Stimulated activated CD4-positive, alpha-beta T cell treated with anti-CD3 and anti-CD28 coated beads, Interleukin-1b, Interleukin-23, amount 100 ng/mL, for 4 hours (primary cell): Measurements from ENCODE around the gene CAMTA1.

Experiments
- DNase-seq, 2 donors: peaks; one replicate each; pipeline ENCODE4 v3.0.0-alpha.2; 2020; ENCODE audit warnings: low read depth in 2 of 2

Gene CAMTA1

GRCh38 chr1:7432102-7432899 is 647.0 kb downstream of the CAMTA1 start:
- no peak for DNase-seq

DNA sequence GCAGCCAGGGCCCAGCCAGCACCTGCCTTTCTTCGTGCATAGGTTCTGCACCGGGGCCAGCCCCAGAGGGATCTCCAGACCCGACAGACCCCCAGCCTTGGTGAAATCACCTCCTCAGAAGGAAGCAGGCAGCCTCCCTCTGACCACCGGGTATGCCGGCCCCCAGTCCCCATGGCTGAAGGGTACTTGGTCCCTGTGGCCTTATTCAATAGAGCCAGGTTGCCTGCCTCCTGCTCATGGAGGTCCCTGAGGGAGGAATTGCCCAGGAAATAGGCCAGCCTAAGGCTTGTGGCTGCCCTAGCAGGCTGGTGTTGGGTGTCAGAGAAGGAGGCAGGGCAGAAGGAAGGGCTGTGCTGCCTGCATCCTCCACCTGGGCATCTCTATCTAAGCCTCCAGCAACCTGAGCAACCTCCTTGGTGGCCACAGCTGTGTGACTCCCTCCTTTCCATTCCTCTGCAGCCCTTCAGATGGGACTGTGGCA is 647.7 kb downstream of the CAMTA1 start:
- DNase-seq, result no peak

GRCh38 chr1:7434566-7434965 is 649.3 kb downstream of the CAMTA1 start:
- DNase-seq, result no peak

- no peak for DNase-seq
Observed at GRCh38 chr1:7435276-7436055, 650.2 kb downstream of the CAMTA1 start.

GRCh38 chr1:7436056-7437005 is 651.1 kb downstream of the CAMTA1 start:
- no peak for DNase-seq

DNA sequence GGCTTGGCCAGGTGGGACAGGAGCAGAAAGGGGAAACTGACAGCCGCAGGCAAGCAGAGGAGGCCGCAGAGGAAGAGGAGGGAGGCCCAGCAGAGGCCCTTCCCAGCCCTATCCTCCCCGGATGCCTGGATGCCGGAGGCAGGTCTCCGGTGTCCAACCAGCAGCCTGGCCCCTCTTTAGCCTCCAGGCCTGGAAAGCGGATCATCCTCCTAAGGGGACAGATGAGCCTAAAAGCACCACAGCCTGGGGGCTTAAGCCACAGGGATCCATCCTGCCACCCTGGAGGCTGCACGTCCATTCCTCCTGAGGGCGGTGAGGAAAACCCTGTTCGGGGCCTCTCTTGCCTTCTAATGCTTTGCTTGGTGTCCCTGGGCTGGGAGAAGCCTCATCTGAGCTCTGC is 651.8 kb downstream of the CAMTA1 start:
- DNase-seq, result no peak

GRCh38 chr1:7437608-7438395 is 652.5 kb downstream of the CAMTA1 start:
- no peak for DNase-seq

DNA sequence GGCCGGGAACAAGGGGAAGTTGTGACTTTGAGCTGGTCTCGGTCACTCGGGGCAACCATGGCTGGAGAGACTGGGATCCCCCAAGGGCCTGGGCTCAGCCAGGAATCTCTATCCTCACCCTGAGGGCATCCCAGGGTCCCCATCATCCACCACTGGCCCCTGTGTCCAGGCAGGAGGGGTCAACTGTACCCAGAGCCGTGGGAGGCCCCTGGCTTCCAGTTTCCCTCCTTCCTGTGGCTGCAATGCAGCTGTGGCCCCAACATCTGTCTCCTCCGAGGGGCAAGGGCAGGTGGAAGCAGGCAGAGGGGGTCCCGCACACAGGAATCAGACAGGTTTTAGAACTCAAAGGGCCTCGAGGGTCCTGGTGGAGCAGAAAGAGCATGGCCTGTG is 653.1 kb downstream of the CAMTA1 start:
- no peak for DNase-seq

- DNase-seq, result no peak
Observed at GRCh38 chr1:7438921-7439655, 653.8 kb downstream of the CAMTA1 start.

DNA sequence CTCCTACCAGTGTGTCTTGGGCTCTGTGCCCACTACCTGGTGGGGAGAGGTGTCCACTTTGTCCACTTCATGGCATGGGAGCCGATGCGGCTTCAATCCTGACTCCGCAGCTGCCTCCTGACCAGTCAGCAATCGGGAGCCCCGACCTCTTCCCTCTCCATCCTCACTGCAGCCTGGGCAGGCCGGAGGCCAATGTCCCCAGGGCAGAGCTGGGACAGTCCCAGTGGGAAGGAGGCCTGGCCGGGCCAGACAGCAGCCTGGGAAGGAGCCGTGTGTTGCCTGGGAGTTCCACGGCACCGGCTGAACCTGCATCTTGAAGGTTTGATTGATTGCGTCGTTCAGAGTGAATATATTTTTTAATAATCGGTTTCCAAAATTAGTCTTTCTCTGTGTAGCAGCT is 654.9 kb downstream of the CAMTA1 start:
- DNase-seq, result no peak

DNA sequence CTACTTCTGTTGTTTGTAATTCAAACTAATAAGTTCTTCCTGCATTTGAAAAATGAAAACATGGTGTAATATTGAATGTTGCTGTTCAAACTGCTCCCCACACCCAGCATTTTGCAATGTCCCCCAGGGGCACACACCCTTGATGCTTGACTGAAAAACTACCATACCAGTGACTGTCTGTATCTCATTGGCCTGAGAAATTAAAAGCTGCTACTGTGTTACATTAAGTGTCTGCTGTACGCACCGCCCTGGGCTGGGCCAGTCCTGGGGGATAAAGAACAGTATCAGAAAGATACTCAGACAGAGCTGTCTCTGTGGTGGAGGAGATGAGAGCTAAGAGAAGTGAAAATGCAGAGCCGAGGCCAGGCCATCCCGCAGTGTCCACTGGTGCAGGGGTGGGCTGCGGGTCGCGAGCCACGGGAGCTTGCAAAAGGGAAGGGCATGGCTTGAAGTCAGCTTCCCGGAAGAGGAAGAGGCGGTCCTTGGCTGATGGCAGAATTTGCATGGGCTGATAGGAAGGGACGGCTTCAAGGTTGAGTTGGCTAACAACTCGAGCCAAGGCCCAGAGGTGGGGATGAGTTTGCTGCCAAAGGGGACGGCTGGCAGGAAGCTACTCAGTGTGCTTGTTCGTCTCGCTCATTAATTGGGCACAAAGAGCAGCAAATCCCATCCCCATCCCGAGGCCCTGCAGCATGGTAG is 656.0 kb downstream of the CAMTA1 start:
- DNase-seq, result no peak

DNA sequence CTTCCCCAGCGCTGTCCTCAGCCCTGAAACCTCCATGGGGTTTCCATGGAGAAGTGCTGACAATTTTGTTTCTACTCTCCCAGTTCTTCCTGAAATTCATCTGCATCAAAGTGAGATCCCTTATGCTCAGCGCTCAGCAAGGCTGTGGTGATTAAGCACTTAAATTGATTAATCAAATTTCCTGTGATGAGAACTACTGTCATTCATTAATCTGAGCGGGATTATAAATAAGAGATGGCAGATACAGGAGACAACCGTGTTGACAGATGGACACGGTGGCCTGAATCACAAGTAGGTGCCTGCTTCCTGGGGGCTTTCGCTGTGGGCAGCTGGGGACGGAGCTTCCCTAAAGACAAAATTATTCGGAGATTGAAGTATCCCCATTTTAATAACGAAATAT is 656.8 kb downstream of the CAMTA1 start:
- no peak for DNase-seq

GRCh38 chr1:7442918-7443317 is 657.7 kb downstream of the CAMTA1 start:
- no peak for DNase-seq

DNA sequence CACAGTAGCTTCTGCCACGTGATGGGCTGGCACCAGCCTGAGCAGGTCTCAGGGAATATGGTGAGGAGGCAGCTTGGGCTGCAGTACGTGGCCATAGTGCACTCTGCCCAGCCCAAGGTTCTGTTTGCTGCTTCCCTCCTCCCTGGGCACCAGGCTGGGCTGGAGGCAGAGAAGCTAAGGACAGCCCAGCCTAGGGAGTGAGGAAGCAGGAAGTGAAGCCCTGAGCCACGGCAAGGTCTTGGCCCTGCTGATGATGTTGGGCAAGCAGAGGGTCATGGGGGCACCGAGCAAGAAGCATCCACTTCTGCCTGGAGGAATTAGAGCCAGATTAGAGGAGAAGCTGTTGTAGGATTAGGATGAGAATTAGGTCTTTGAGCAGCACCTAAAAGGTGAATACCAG is 659.1 kb downstream of the CAMTA1 start:
- no peak for DNase-seq

DNA sequence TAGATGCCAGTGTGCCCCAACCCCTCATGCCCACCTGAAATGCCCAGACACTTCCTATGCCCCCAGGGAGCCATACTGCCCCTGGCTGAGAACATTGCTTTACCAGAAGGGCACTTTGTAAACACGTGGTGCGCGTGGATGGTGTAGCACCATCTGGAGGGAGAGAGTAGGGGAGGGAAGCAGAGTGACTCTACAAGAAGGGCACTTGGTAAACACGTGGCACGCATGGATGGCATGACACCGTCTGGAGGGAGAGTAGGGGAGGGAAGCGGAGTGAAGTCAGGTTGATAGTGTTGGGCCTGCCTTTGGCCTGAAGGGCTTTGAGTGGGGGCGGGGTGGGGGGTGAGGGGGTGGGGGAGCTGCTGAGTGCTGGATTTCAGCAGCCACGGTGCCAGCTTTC is 661.8 kb downstream of the CAMTA1 start:
- DNase-seq, result no peak

- DNase-seq, result no peak
Observed at GRCh38 chr1:7447736-7448135, 662.5 kb downstream of the CAMTA1 start.

DNA sequence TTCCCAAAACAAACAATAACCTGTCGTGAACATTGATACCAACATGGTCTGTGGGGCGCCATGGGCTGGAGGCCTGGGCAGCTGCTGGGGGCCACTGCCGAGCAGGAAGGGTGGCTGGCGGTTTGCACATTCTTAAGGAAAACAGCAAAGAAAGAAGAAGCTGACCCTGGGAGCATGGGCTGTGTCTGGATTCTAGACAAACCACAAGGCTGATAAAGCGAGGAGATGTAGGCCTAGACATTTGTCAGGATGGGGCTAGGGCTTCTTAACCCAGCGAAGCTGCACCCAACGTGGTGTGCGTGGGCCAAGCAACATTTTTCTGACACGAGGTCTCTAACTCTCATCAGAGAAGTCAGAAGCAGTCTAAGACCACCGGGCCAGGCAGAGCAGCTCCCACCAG is 663.7 kb downstream of the CAMTA1 start:
- no peak for DNase-seq

DNA sequence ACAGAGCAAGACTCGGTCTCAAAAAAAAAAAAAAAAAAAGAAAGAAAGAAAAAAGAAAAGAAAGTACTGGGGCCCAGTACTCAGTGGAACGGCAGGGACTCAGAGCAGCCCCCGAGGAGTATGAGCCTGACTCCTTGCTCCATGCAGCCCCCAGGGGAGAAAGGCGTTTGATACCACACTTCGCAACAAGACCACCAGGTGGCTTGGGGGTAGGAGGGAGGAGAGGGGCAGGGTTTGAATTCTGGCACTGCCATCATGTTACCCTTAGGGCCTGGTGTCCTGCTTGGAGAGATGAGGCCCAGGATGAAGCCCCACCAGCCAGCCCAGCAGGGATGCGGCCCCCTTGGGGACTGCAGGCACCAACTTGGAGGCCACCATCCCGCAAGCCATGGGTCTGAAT is 664.5 kb downstream of the CAMTA1 start:
- no peak for DNase-seq

DNA sequence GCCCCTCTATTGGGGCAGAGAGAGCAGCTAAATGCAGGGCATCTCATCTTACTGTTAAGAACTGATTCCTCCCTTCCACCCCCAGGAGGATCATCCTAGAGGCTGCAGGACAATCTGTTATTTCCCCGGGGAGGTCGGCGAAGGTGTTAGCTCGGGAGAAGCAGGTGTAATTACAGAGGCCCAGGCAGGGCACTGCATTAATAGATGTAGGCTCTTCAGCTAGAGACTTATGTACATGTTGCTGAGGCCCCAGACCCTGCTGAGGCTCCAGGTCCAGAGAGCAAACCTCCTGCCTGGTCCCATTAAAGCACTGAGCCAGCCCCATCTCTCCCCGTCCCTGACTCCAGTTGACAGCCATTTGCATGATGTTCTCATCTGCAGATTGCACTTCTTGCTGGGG is 665.6 kb downstream of the CAMTA1 start:
- no peak for DNase-seq

GRCh38 chr1:7453038-7453437 is 667.8 kb downstream of the CAMTA1 start:
- no peak for DNase-seq
